GM12878 (cell line): ENCODE measurements around the gene INF2. TPM values are rescaled to one million over a fixed set of nuclear protein-coding genes. Genes with fewer than 3 reads are reported as not detected.
"Not testable (repeated sequence)": the region's sequence is repeated elsewhere in the genome, so short reads cannot be mapped to it uniquely, and the experiment has no call there.

ENCODE experiments used
- ATAC-seq: fragments of 200-7000 bp; cut with Tn5 transposase; 3 replicates; pipeline ENCODE4 v1.9.1; 2020; ENCODE audit warnings: mild to moderate bottlenecking, moderate library complexity
- BruUV-seq: library from RNA; stranded (reverse); fragments of 400-500 nt; replicated peaks from 2 replicates; lab custom pipeline; 2021; lab: Mats Ljungman, UMichigan
- CTCF ChIA-PET: fragments of 300-600 bp; sonication (Branson Sonifier 250); formaldehyde crosslinking; extraction: SDS; loops from one replicate; lab custom pipeline; 2021; ENCODE audit warnings: inconsistent platforms; lab: Yijun Ruan, JAX
- POLR2A ChIA-PET: fragments of 350-600 bp; formaldehyde crosslinking; extraction: SDS; loops from one replicate; lab custom pipeline; 2021; ENCODE audit warnings: inconsistent platforms; lab: Charles Lee
- RAD21 ChIA-PET: fragments of 300-600 bp; sonication (Branson Sonifier 250); formaldehyde crosslinking; loops from one replicate; lab custom pipeline; 2023; ENCODE audit warnings: antibody characterized with exemption; ENCODE audit not compliant: unreplicated experiment; lab: Charles Lee
- SMC1A ChIA-PET: fragments of 300-600 bp; sonication (Branson Sonifier 250); formaldehyde crosslinking; loops from one replicate; lab custom pipeline; 2023; ENCODE audit not compliant: unreplicated experiment, uncharacterized antibody; lab: Charles Lee
- DNase-seq: peaks from one replicate; pipeline ENCODE4 v3.0.0-alpha.2; 2011; ENCODE audit warnings: low read depth, low spot score
- FAIRE-seq: peaks from 3 replicates; lab custom pipeline; 2011; peaks lifted over from hg19 to GRCh38; lab: Jason Lieb, UNC
- H2AFZ ChIP-seq: 2 replicates; pipeline ENCODE4 v1.6.0; 2011; ENCODE audit warnings: low read depth, low read length, control low read depth; ENCODE audit not compliant: control insufficient read depth
- H3K27ac ChIP-seq: 2 replicates; pipeline ENCODE4 v1.5.1; 2011; ENCODE audit warnings: control low read depth; ENCODE audit not compliant: control insufficient read depth, insufficient read depth
- H3K27me3 ChIP-seq, 2 experiments: replicated peaks in 1 of 2; 2 replicates each; pipeline versions ENCODE4 v1.6.0 to v1.6.1; 2011; ENCODE audit warnings: low read length in 1 of 2; ENCODE audit not compliant: control insufficient read depth in 2 of 2, insufficient read depth in 2 of 2
- H3K36me3 ChIP-seq, 2 experiments: 2 replicates each; pipeline ENCODE4 v1.5.1; 2011; ENCODE audit warnings: low read length in 1 of 2; ENCODE audit not compliant: control insufficient read depth in 2 of 2, insufficient read depth in 2 of 2
- H3K4me1 ChIP-seq: 2 replicates; pipeline ENCODE4 v1.6.1; 2011; ENCODE audit warnings: mild to moderate bottlenecking, low read length, moderate library complexity, mixed read lengths; ENCODE audit not compliant: control insufficient read depth, insufficient read depth
- H3K4me2 ChIP-seq: 2 replicates; pipeline ENCODE4 v1.6.0; 2011; ENCODE audit warnings: control low read depth; ENCODE audit not compliant: control insufficient read depth, insufficient read depth
- H3K4me3 ChIP-seq: fragments of 200-600 bp; sonication (generic); 2 replicates; pipeline ENCODE4 v1.5.1; 2016
- H3K79me2 ChIP-seq: 2 replicates; pipeline ENCODE4 v1.6.0; 2011; ENCODE audit warnings: low read length; ENCODE audit not compliant: control insufficient read depth, insufficient read depth
- H3K9ac ChIP-seq: 2 replicates; pipeline ENCODE4 v1.8.0; 2011; ENCODE audit warnings: low read length, control low read depth, mixed read lengths; ENCODE audit not compliant: control insufficient read depth, insufficient read depth
- H3K9me3 ChIP-seq: replicated peaks from 3 replicates; pipeline ENCODE4 v1.5.1; 2011; ENCODE audit warnings: mild to moderate bottlenecking, low read length; ENCODE audit not compliant: control insufficient read depth, insufficient read depth
- H4K20me1 ChIP-seq: 2 replicates; pipeline ENCODE4 v1.6.0; 2011; ENCODE audit not compliant: control insufficient read depth, insufficient read depth
- BCLAF1 ChIP-seq: fragments of 450-650 bp; IDR thresholded peaks from 2 replicates; pipeline ENCODE4 v1.6.1; 2017; ENCODE audit warnings: antibody characterized with exemption, mild to moderate bottlenecking, moderate library complexity
- MLLT1 ChIP-seq: fragments of 450-650 bp; IDR thresholded peaks from 2 replicates; pipeline ENCODE4 v1.6.1; 2016; ENCODE audit warnings: mild to moderate bottlenecking
- NFXL1 ChIP-seq: fragments of 450-650 bp; IDR thresholded peaks from 2 replicates; pipeline ENCODE4 v1.6.1; 2017; ENCODE audit warnings: antibody characterized with exemption, mild to moderate bottlenecking, borderline replicate concordance
- NFYB ChIP-seq: IDR thresholded peaks from 2 replicates; pipeline ENCODE4 v1.6.1; 2011; ENCODE audit warnings: low read depth, mild to moderate bottlenecking, low read length, improper control_type of control experiment, moderate library complexity; ENCODE audit not compliant: insufficient read depth
- PAX8 ChIP-seq: fragments of 450-650 bp; IDR thresholded peaks from 2 replicates; pipeline ENCODE4 v1.6.1; 2017; ENCODE audit warnings: mild to moderate bottlenecking, moderate library complexity
- WGBS: methylation state at CpG from one replicate; pipeline ENCODE4 v1.1.6; 2016; ENCODE audit warnings: low lambda C conversion rate; ENCODE audit not compliant: insufficient replicate concordance, insufficient coverage; ENCODE audit errors: missing lambda C conversion rate; 5-methylcytosine and 5-hydroxymethylcytosine counted together
- in situ Hi-C: fragments of 300-500 bp; cut with MboI; formaldehyde crosslinking; loops from 9 replicates; pipeline ENCODE4 v1.14.3; 2018; ENCODE audit warnings: mixed read lengths
- intact Hi-C: fragments of 100-400 bp; cut with micrococcal nuclease; formaldehyde crosslinking; loops from one replicate; pipeline ENCODE4 v1.14.2; 2022; ENCODE audit not compliant: unreplicated experiment
- polyA plus RNA-seq, 11 experiments: library from polyadenylated mRNA; depleted of rRNA in 4 of 11; unstranded in 6 of 11; stranded (reverse) in 5 of 11; fragments of >200 nt; fragmentation: Nextera tagmentation in 4 of 11; fragmentation: Illumina TruSeq in 1 of 11; extraction: Ambion mirVana in 4 of 11; extraction: Trizol in 1 of 11; gene quantifications; 1 replicate in 1 of 11; 2 replicates in 10 of 11; pipeline versions ENCODE4 v1.2.1 to v1.2.3, GENCODE V29; 2011 to 2016; ENCODE audit warnings: inconsistent platforms in 2 of 11, missing spikeins in 2 of 11, low read depth in 1 of 11
- total RNA-seq, 4 experiments: library from RNA; depleted of rRNA in 3 of 4; stranded (reverse); fragments of >200 nt in 3 of 4; fragmentation: Illumina TruSeq in 1 of 4; extraction: Trizol in 1 of 4; gene quantifications; 2 replicates each; pipeline versions ENCODE4 v1.2.1 to v1.2.3, GENCODE V29; 2013 to 2021

Gene INF2
- total and polyA plus RNA-seq, 10 of the 15 experiments (the other 5 are each of a cell fraction or from before 2014, with no cell fraction given), result 0.72 to 43.2 (median 8.3) TPM

- TF ChIP-seq BCLAF1 (no peak), NFXL1 (no peak), MLLT1 (no peak), PAX8 (no peak)
Observed at GRCh38 chr14:104750056-104750752, 60.8 kb downstream of the INF2 start (continued).

GRCh38 chr14:104750753-104751057 is 61.3 kb downstream of the INF2 start:
- H3K9ac ChIP-seq, H3K9me3 ChIP-seq, in situ Hi-C loops, ATAC-seq, DNase-seq, H4K20me1 ChIP-seq, H3K27me3 ChIP-seq, H3K27ac ChIP-seq, H3K36me3 ChIP-seq, RAD21 ChIA-PET: not testable (repeated sequence)
- H3K79me2 ChIP-seq, result peaks cover 28% of the 10 kb centered on the region
- WGBS, result 96% methylated on average over 5 of the region's 5 CpGs
- ChIA-PET POLR2A (interaction anchor here (0.6 to 0.9 kb wide), 2 partner anchors 45 to 307 kb away, joined by 4 read pairs; no protein-coding TSS in a partner anchor), SMC1A (interaction anchor here (1.3 kb wide), 1 partner anchor 67 kb away, joined by 3 read pairs; no protein-coding TSS in a partner anchor)
- peak overlapping the region; percentile 13; the same call in 1 of the 2 replicates for H2AFZ ChIP-seq
- peaks cover 14% of the 10 kb centered on the region for H3K4me1 ChIP-seq
- TF ChIP-seq NFYB, result peak; percentile 79
- TF ChIP-seq, all 136 proteins: peak for 1; not testable (repeated sequence) for 135
- BruUV-seq, H3K4me3 ChIP-seq, H3K4me2 ChIP-seq, intact Hi-C loops, FAIRE-seq: not testable (repeated sequence)
- CTCF ChIA-PET, result interaction anchor here (0.8 to 1.5 kb wide), 4 partner anchors 14 to 155 kb away, joined by 3 to 5 read pairs (median 3); no protein-coding TSS in a partner anchor
